Adrenal gland (tissue), 12 donors: ENCODE measurements around the gene ITGB3. TPM values are rescaled to one million over a fixed set of nuclear protein-coding genes. Genes with fewer than 3 reads are reported as not detected.

Experiments used
- DNase-seq, 7 donors: peaks; one replicate each; pipeline ENCODE4 v3.0.0-alpha.2; 2019 to 2020
- H3K27ac ChIP-seq, 5 donors: fragments of 200-600 bp; sonication (generic) in 4 of 5; 1 replicate in 3 of 5; 2 replicates in 2 of 5; pipeline versions ENCODE4 v1.5.1 to v1.8.0; 2016 to 2020; ENCODE audit warnings: mild to moderate bottlenecking in 1 of 5
- H3K27me3 ChIP-seq: fragments of 200-600 bp; 2 replicates; pipeline ENCODE4 v1.8.0; 2021
- H3K36me3 ChIP-seq, 2 donors: fragments of 200-600 bp; replicated peaks in 1 of 2; 1 replicate in 1 of 2; 2 replicates in 1 of 2; pipeline versions ENCODE4 v1.5.1 to v1.8.0; 2018 to 2022
- H3K4me1 ChIP-seq, 2 donors: fragments of 200-600 bp; replicated peaks in 1 of 2; 1 replicate in 1 of 2; 2 replicates in 1 of 2; pipeline versions ENCODE4 v1.5.1 to v1.8.0; 2018 to 2021
- H3K4me3 ChIP-seq, 4 donors: fragments of 200-600 bp; sonication (generic) in 3 of 4; one replicate each; pipeline ENCODE4 v1.5.1; 2016 to 2018
- H3K9me3 ChIP-seq, 3 donors: fragments of 200-600 bp; sonication (generic) in 1 of 3; replicated peaks in 1 of 3; 1 replicate in 2 of 3; 2 replicates in 1 of 3; pipeline versions ENCODE4 v1.5.1 to v1.8.0; 2016 to 2021
- CTCF ChIP-seq, 6 experiments: fragments of 450-650 bp in 4 of 6; fragments of 200-600 bp in 2 of 6; sonication (generic) in 1 of 6; IDR thresholded peaks; 1 replicate in 5 of 6; 2 replicates in 1 of 6; pipeline versions ENCODE4 v1.5.1 to v1.8.0; 2016 to 2021; ENCODE audit warnings: antibody characterized with exemption in 6 of 6, mild to moderate bottlenecking in 2 of 6, moderate library complexity in 1 of 6
- POLR2A ChIP-seq, 2 donors: fragments of 450-650 bp; IDR thresholded peaks; one replicate each; pipeline ENCODE4 v1.6.1; 2017; ENCODE audit warnings: antibody characterized with exemption in 2 of 2, mild to moderate bottlenecking in 2 of 2, moderate library complexity in 1 of 2
- WGBS, 4 donors: extraction: QIAGEN DNeasy Blood & Tissue Kit in 2 of 4; methylation state at CpG; one replicate each; pipeline versions ENCODE4 v1.1.5 to v1.1.7; 2013 to 2017; 5-methylcytosine and 5-hydroxymethylcytosine counted together
- intact Hi-C, 2 donors: fragments of 100-400 bp; cut with DNase I; formaldehyde crosslinking; loops; one replicate each; pipeline versions ENCODE4 v1.14.1 to v1.15.0; 2022 to 2023
- polyA plus RNA-seq, 3 donors: library from polyadenylated mRNA; stranded (reverse); fragments of 200-250 nt in 2 of 3; fragments of 350-450 nt in 1 of 3; fragmentation: Illumina TruSeq in 1 of 3; extraction: RNeasy Lipid Tissue Mini Kit (QIAGEN cat#74804) in 1 of 3; gene quantifications; one replicate each; pipeline ENCODE4 v1.2.3, GENCODE V29; 2013 to 2014
- total RNA-seq, 9 donors: library from RNA; depleted of rRNA in 4 of 9; stranded (reverse); fragments of >200 nt in 4 of 9; fragments of 120-200 nt in 1 of 9; fragmentation: NEBNext Ultra II Directional in 1 of 9; extraction: Animal tissue kit (Norgen Biotek cat#: 25700) in 1 of 9; gene quantifications; one replicate each; pipeline versions ENCODE4 v1.1.0 to v1.2.4, GENCODE V29; 2013 to 2023
- donor health status: healthy with polysubstance abuse.
- donor health status: Bipolar disorder and iron deficiency.
- donor health status: DM: yes; HTN: yes; CAD: no.
- donor health status: DM: no; HTN: no; CAD: no.
- donor health status: DM: no; HTN: no; CAD: no.
- donor health status: DM: yes; HTN: yes; CAD: no.

Gene ITGB3
- total and polyA plus RNA-seq, 12 donors: 0.12 to 3.7 (median 1.5) TPM

- no peaks in the 10 kb centered on the region for H3K9me3 ChIP-seq
- H3K27ac ChIP-seq: no peak overlapping the region
- intact Hi-C loops: no loop called here
- DNase-seq: no peak
- H3K4me3 ChIP-seq: no peak overlapping the region
- TF ChIP-seq CTCF (IDR thresholded peaks at IDR 0.05): no peak
- no peak for TF ChIP-seq POLR2A (IDR thresholded peaks at IDR 0.05)
- peaks cover 5 to 17% of the 10 kb centered on the region in 2 donors for H3K4me1 ChIP-seq
- H3K36me3 ChIP-seq: no peaks in the 10 kb centered on the region
- WGBS, 4 donors: 79 to 91% (median 86%) methylated on average over 2 of the region's 2 CpGs
- H3K27me3 ChIP-seq: no peaks in the 10 kb centered on the region
Measured at GRCh38 chr17:47270946-47271705, 17.5 kb downstream of the ITGB3 start.

GRCh38 chr17:47272491-47272890, 18.9 kb downstream of the ITGB3 start:
- DNase-seq: no peak
- intact Hi-C loops: no loop called here
- Histone ChIP-seq H3K27ac (no peak overlapping the region), H3K36me3 (no peaks in the 10 kb centered on the region), H3K9me3 (no peaks in the 10 kb centered on the region), H3K4me1 (peaks cover 10 to 27% of the 10 kb centered on the region in 2 donors), H3K4me3 (no peak overlapping the region), H3K27me3 (no peaks in the 10 kb centered on the region)
- TF ChIP-seq POLR2A (IDR thresholded peaks at IDR 0.05) (no peak), CTCF (IDR thresholded peaks at IDR 0.05) (no peak)
- WGBS, 4 donors: 51 to 87% (median 64%) methylated on average over 1 of the region's 1 CpG

GRCh38 chr17:47273245-47273644, 19.6 kb downstream of the ITGB3 start:
- intact Hi-C loops: no loop called here
- no peaks in the 10 kb centered on the region for H3K36me3 ChIP-seq
- H3K4me3 ChIP-seq: no peak overlapping the region
- TF ChIP-seq CTCF (IDR thresholded peaks at IDR 0.05) (no peak), POLR2A (IDR thresholded peaks at IDR 0.05) (no peak)
- no peaks in the 10 kb centered on the region for H3K9me3 ChIP-seq
- WGBS, 4 donors: 77 to 91% (median 86%) methylated on average over 2 of the region's 2 CpGs
- H3K27me3 ChIP-seq: no peaks in the 10 kb centered on the region
- H3K4me1 ChIP-seq: peaks cover 9 to 32% of the 10 kb centered on the region in 2 donors
- no peak overlapping the region for H3K27ac ChIP-seq
- DNase-seq: no peak

- Histone ChIP-seq H3K4me1 (peaks cover 9 to 43% of the 10 kb centered on the region in 2 donors), H3K36me3 (no peaks in the 10 kb centered on the region), H3K27me3 (no peaks in the 10 kb centered on the region), H3K4me3 (no peak overlapping the region), H3K9me3 (no peaks in the 10 kb centered on the region), H3K27ac (no peak overlapping the region)
- DNase-seq: no peak
- WGBS, 4 donors: 87 to 96% (median 92%) methylated on average over 5 of the region's 5 CpGs
- intact Hi-C loops: no loop called here
- no peak for TF ChIP-seq POLR2A (IDR thresholded peaks at IDR 0.05)
- no peak for TF ChIP-seq CTCF (IDR thresholded peaks at IDR 0.05)
Measured at GRCh38 chr17:47274319-47275069, 20.9 kb downstream of the ITGB3 start.
